Panc1 (cell line): ENCODE data around the gene NPL.

ENCODE experiments used
- CTCF ChIP-seq: fragments of 450-650 bp; IDR thresholded peaks from 2 replicates; pipeline ENCODE4 v1.5.1; 2017; ENCODE audit warnings: mild to moderate bottlenecking
- POLR2AphosphoS5 ChIP-seq: IDR thresholded peaks from 2 replicates; pipeline ENCODE4 v1.6.1; 2012; ENCODE audit warnings: mild to moderate bottlenecking, low read depth, low read length, moderate library complexity
- SIN3A ChIP-seq: IDR thresholded peaks from 2 replicates; pipeline ENCODE4 v1.6.1; 2012; ENCODE audit warnings: low read depth, mild to moderate bottlenecking, low read length, moderate library complexity, borderline replicate concordance; ENCODE audit not compliant: insufficient read depth
- TF ChIP-seq, protein P1 (sequence below), 2 experiments: IDR thresholded peaks; 2 replicates each; pipeline ENCODE4 v1.6.1; 2011 to 2012; ENCODE audit warnings: low read depth in 2 of 2, control low read depth in 1 of 2, low read length in 1 of 2, mild to moderate bottlenecking in 1 of 2, moderate library complexity in 1 of 2; ENCODE audit not compliant: insufficient read depth in 1 of 2

DNA sequence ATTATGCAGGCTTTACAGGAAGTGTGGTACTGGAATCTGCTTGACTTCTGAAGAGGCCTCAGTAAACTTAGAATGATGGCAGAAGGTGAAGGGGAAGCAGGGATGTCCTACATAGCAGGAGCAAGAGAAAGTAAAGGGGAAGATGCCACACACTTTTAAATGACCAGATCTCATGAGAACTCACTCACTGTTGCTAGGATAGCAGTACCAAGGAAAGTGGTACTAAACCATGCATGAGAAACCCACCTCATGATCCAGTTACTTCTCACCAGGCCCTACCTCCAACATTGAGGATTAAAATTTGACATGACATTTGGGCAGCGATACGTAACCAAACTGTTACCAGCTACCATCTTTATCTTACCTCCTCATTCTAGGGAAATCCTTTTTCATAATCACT lies 59.2 kb downstream of the NPL start:
- TF ChIP-seq CTCF (no peak), POLR2AphosphoS5 (no peak), SIN3A (no peak)
- TF ChIP-seq, protein P1, sequence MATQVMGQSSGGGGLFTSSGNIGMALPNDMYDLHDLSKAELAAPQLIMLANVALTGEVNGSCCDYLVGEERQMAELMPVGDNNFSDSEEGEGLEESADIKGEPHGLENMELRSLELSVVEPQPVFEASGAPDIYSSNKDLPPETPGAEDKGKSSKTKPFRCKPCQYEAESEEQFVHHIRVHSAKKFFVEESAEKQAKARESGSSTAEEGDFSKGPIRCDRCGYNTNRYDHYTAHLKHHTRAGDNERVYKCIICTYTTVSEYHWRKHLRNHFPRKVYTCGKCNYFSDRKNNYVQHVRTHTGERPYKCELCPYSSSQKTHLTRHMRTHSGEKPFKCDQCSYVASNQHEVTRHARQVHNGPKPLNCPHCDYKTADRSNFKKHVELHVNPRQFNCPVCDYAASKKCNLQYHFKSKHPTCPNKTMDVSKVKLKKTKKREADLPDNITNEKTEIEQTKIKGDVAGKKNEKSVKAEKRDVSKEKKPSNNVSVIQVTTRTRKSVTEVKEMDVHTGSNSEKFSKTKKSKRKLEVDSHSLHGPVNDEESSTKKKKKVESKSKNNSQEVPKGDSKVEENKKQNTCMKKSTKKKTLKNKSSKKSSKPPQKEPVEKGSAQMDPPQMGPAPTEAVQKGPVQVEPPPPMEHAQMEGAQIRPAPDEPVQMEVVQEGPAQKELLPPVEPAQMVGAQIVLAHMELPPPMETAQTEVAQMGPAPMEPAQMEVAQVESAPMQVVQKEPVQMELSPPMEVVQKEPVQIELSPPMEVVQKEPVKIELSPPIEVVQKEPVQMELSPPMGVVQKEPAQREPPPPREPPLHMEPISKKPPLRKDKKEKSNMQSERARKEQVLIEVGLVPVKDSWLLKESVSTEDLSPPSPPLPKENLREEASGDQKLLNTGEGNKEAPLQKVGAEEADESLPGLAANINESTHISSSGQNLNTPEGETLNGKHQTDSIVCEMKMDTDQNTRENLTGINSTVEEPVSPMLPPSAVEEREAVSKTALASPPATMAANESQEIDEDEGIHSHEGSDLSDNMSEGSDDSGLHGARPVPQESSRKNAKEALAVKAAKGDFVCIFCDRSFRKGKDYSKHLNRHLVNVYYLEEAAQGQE (IDR thresholded peaks at IDR 0.05; ENCODE audit: insufficient read depth in 1 of 2, low read depth in 2 of 2, low read length in 1 of 2), result no peak
